GM18873 (cell line): Measurements from ENCODE around the gene TMTC1.
"Not testable (repeated sequence)": the region's sequence is repeated elsewhere in the genome, so short reads cannot be mapped to it uniquely, and the experiment has no call there.

Experiments
- ATAC-seq: cut with Tn5 transposase; IDR thresholded peaks from one replicate; pipeline ENCODE4 v1.9.1; 2021; ENCODE audit warnings: mild to moderate bottlenecking, moderate library complexity, moderate number of reproducible peaks; ENCODE audit not compliant: unreplicated experiment, low FRiP score

Gene TMTC1

DNA sequence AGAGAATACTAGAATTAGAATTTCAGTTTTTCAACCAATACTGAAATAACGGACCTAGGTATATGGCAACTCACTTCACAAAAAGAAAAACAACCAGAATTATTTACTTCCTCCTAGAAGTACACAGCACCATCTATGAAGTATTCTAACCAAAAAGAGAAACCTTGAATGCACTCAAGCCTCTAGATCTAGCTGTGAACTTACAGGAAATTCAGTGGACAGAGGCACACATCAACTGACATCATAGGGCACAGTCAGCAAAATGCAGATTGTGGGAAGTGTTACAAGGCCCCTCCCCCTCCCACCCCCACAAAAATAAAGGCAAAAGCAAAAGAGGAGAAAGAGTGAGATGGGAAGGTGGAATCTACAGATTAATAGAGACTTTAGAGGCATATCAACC is 102.4 kb downstream of the TMTC1 start:
- ATAC-seq = no peak

DNA sequence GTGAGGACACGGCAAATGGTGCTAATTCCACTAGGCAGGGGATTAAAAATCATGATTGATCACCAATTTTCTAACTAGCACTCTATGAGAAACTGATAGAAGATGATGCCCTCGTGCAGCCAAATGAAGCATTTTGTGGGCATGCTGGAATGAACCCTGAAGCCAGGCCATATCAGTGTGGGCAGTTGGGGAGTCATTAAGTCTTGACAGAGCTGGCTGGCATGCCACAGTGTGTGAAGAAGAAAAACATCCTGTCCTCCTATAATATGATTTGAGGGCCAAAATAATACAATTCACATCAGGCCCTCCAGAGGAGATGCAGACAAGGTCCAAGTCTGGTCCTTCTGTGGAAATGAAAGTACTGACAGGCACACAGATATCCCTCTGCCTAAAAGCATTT is 107.1 kb downstream of the TMTC1 start:
- ATAC-seq = no peak

DNA sequence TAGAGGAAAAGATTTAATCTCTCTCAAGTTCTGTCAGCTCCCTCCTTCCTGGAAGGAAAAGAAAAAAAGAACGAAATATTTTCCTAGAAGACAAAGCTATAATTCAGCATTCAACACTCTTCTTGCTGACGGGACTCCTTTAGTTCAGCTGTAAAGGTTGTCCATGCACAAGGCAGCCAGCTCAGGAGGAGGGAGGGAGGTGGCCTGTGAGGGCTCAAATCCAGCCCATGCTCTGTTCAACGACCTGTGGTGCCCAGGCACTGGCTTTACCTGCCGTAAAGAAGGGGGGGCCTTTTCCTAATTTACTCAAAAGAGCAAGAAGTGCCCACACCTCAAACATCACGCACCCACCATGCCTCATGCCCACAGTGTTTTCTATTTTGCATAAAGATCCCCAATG is 109.3 kb downstream of the TMTC1 start:
- ATAC-seq = no peak

DNA sequence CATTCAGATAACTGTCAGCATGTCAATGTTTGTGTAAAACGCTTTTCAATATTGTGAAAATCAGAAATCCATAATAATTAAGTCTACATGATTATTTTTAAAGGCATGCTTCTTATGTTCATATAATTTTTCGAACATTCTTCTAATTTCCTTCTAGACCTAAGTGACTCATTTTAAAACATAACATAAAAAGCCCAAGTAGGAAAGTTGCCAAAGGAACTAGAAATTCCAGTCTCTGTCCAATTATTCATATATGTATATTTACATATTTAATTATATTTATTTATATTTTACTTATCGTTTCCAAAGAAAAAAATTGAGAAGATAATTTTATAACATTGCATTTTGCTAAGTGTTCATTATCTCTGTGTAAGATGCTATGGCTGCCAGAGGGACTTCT is 110.4 kb downstream of the TMTC1 start:
- no peak for ATAC-seq

DNA sequence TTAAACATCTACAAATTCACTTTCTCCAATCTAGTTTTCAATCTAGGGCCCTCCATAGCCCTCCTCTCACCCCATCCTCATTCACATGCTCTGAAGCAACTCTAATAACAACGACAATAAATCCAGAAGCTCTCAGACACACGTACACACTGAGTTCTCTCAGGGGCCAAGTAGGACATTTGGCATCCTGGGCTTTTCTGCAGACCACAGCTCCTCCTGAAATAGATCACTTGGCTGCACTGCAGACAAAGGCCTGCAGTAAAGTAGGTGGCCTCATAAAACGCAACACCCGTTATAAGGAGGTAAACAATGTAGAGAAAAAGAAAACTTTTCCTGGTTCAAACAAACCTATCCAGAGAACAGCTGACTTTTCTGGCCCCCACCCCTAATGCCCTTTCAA is 111.2 kb downstream of the TMTC1 start:
- ATAC-seq = no peak

DNA sequence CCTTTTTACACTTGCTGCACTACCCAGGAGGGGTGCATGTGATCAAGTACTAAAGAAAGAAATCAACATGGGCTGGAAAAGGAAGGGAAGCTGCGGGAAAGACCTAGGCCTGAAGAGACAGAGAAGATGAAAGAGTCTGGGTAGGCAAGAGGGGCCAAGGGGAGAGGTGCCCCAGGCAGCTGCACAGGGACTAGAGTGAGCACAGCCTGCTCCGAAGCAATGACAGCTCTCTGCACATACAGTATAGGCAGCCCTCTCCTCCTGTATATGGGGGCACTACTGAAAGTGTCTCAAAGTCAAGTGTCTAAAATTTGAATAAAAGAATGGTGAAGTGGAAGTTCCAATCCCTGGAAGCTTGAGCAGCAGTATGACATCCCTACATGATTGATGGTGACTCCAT is 112.0 kb downstream of the TMTC1 start:
- ATAC-seq = no peak

DNA sequence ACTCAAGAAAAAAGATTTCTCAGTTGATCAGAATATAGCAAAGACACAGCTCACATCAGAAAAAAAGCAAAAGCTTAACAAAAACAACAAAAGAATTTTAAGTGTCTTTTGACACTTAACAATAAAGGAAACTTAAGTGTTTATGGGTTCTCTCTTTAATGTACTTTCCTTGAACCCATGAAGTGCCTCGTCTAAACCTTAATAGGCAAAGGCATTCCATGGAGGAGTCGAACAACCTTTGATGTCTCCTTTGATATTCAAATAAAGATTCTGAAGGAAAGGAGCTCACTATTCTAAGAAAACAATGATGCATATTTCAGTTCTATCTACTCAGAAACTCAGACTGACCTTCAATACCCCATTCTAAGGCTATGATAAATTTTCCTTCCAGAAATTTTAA is 116.7 kb downstream of the TMTC1 start:
- no peak for ATAC-seq

DNA sequence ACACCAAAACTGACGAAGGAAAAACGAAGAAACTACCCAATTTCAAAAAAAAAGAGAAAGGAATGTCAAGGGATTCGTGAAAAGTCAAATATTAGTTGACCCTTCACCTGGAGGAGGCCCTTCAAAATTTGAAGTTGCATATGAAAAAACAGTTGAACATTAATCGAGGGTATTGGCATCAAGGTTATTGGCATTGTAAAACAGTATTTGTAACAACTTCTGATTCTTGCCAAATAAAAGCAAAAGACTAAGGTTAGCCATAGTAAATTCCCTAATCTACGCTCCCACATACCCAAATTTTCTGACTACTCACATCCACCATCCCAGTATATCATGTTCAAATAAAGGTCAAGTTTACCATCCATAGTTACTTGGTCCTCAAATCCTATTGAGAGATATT is 118.6 kb downstream of the TMTC1 start:
- no peak for ATAC-seq

DNA sequence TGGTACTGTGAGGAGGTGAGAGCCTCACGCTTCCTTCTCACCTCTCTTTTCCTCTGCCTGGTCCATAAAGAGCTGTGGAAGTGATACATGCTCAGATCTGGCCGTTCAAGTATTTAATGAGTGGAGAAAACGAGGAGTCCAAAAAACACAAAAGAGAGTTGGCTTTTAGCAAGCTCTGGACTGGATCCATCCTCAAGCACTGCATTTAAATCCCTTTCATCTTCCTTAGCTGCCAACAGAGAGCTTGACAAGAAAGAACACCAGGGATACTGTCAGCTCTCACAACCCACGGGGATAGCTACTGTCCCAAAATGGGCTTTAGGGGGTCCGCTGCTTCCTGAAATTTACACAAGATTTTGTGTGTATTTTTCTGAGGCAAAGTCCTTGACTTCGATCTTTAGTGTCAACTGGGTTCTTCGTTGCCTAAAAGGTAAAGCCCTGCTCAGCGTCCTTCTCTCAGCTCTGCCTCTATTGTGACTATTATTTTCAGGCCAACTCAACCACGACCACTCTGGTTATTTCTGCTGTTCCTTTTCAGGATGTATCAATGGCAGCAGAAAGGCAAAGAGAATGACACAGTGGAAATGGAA is 120.9 kb downstream of the TMTC1 start:
- ATAC-seq = no peak

DNA sequence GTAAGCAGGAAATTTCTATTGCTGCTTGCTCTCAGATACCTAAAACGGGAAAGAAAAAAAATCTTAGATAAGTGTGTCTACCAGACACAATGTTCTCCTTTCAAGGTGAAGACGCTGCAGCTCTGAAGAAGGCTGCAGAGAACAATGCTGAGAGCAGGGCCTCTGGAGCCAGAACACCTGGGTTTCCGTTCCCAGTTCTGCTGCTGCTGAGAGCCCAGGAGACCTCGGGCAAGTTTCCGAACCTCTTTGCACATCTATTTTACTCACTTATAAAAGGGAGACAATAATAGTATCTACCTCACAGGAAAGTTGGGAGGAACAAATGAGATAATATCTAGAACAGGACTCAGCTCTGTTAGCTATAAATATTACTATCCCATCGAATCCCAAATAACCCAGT is 122.9 kb downstream of the TMTC1 start:
- ATAC-seq = no peak

DNA sequence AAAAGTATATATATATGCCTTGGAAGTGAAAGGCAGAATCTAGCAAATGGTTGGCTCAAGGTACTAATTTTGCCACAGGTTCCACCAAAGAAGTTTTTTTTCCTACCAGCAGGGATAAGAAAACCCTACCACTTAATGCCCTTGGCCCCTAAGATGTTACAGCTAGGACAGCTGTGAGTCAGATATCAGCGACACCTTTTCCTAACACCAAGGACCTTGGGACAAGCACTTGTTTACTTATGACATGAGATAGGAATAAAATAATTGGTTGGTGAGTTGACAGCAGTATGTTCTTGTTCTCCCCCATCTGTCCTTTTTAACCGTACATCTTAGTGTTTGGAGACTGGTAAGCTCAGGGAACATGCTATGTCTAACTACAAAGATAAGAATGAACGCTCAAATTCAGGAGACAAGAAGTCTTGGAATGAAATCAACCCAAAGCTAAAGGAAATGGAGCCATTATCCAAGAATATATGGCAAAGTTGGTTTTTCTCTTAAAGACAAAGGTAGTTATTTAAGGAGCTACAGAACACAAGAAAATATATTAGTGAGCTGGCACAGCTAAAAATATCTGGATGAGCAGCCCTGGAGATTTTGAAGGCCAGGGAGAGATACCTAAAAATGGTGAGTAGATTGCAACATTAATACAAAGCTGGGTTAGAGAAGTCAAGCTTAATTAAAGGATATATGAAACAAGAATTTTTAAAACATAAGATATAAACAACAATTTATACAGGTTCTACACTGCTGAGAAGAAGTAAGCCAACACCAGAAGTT is 126.8 kb downstream of the TMTC1 start:
- no peak for ATAC-seq

DNA sequence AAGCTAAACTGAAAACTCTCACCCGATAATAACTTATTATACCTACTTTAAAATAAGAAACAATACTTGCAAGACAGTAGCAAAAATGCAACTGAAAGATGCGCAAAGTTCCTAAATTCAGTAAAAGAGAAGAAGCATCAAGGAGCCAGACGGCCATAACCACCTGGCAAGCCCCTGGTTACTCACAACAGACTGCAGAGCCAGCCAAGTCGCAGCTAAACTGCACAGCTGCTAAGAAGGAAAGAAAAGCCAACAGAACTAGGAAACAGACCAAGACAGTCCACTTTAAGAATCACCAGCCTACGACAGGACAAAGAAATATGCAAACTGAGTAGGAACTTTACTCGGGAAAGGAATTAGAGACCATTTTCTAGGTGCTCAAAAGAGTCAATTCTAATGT is 127.9 kb downstream of the TMTC1 start:
- no peak for ATAC-seq

DNA sequence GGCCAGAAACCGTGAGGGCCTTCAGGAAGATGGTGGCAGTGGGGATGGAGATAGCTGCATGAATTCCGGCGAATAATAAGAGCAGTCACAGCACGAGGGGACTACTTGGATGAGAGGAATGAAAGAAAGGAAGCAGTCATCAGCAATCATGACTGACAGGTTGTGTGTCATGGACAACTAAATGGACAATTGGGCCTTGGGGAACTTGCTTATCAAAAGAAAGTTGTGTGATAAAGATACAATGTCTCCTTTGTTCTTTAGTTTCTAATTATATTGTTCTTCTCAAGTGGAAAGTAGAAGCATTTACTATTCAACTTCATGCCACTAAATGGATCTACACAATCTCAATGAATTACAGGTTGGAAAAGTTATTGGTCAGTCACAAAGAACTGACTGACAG is 130.5 kb downstream of the TMTC1 start:
- ATAC-seq = no peak

DNA sequence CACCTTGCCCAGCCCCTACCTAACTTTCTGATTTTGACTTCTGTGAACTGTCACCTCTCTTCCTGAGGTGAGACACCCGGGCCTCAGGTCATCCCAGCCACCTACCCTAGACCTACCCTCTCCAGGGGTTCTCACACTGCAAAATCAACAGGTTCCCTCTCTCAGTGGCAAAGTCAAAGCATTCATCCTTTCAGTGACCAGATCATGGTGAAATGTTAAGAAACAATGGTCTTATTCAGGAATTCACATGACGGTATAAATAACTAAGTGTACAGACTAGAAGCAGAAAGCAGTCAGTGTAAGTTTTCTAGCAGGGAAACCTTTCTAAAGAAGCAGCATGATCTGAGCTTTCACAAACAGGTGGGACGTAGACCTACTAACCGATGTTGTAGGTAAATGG is 133.4 kb downstream of the TMTC1 start:
- ATAC-seq = no peak

DNA sequence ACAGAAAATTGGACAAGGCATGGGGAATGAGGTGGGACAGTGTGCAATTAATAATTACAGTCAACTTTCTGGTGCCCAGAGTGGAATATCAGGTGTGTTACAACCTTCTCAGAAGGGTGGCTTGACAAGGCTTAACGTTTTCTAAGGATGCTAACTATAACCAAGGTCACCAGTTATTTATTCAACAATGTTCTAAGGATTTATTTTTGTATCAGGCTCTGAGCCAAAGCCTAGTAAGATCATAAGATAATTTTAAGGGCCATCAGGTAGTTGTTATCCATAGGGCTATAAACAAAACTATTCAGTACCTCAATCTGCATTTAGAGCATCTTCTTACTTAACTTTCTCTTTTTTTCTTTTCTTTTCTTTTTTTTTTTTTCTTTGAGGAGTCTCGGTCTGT is 134.0 kb downstream of the TMTC1 start:
- no peak for ATAC-seq

DNA sequence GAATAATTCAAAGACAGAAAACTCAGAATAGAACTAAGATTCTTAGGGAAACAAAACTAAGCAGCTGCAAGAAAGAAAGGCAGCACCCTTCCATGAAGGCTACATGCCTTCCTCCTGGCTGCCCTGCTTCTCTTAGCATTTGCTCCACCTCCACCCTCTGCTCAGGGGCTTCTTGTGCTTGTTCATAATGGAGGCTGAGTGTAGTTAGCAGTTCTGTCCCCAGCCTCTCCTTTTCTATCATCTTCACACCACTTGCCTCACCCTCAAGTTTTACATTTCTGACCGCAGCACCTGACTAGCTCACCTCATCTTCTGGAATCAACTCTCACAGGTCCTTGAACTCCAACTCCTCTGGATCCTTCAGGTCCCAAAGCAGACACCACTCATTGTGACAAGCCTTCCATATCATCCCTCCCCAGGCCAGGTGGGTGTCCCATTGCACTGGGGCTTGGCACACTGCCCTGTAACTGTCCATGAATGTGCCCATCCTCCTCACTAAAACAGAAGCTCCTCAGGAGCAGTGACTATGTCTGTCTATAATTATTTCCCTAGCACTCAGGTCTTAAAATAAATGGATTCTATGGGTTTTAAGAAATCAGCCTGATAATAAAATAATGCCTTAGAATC is 139.1 kb downstream of the TMTC1 start:
- no peak for ATAC-seq

DNA sequence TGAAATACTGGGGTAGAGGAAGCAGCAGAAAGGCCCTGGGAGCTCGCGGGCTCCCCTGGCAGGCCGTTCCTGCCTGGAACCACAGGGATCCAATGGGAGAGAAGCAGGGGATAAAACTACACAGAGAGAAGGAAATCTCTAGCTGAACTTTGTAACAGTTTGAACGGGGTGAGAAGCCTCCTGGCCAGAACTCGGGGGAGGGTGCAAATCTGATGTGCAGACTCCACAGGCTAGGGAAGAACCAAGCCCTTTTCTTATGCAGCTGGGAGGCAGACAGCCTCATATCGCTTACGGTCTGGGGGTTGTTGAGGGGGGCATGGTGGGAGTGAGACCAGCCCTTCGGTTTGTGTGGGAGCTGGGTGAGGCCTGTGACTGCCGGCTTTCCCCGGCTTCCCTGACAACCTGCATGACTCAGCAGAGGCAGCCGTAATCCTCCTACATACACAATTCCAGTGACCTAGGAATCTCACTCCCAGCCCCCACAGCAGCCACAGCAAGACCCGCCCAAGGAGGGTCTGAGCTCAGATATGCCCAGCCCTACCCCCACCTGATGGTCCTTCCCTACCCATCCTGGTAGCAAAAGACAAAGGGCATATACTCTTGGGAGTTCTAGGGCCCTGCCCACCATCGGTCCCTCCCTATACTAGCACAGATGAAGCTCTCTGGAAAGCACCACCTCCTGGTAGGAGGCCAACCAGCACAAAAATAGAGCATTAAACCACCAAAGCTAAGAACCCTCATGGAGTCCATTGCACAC is 143.0 kb downstream of the TMTC1 start:
- ATAC-seq = no peak

DNA sequence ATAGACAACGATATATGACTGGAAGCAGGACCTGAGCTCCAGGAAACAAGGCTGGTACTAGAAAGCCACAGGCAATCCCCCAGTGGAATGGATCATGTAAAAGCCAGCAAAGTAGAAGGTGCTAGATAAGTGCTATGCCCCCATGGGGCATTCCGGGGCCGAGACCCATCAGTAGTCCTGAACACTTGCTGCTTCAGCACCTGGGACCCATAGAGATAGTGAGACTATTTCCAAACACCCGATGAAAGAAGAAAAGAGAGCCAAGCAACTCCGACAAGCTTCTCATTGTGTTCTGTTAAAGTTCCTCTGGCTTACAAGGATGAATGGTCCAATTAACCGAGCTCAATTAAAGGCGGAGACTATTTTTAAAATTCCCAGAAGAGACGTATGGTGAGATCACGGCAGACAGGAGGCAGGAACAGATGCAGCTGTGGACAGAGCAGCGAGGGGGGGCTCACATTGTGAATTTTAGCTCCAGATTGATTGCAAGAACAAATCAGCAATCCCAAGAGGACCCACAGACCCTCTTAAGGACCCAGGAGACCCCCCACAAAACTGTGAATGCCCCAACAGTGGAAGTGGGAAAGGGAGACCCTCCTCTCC is 143.7 kb downstream of the TMTC1 start:
- ATAC-seq = no peak

DNA sequence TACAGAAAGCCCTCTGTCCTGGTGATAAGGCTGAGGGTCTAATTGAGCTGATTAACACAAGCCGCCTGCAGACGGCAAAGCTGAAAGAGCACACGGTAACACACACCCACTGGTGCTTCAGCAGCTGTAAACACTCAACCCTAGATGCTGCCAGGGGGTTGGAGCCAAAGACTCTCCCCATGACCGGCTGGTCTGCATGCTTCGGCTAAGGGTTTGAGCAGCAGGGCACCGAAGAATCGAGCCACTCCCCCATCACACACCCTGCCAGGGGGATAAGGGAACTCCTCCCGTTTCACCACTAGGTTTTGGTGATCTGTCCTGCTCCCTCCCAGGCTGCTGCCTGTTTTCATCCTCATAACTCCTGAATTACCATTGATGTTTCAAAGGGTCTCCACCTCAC is 145.2 kb downstream of the TMTC1 start:
- no peak for ATAC-seq

DNA sequence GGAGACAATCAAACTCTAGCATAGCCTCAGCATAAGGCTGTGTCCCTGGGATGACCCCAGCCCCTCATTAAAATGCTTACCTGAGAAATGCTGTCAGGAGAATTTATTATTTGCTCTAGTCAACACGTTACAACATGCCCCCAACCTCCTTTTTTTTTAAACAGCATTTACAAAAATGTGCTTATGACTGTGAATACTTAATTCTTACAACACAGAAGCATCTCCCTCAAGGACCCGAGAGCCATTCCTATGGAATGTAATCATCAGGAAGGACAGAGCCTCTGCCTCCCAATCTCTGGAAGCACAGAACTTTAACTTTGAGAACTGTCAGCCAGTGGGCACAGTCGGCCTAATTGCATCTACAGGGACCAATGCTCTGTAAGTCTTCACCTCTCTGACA is 149.7 kb downstream of the TMTC1 start:
- no peak for ATAC-seq

DNA sequence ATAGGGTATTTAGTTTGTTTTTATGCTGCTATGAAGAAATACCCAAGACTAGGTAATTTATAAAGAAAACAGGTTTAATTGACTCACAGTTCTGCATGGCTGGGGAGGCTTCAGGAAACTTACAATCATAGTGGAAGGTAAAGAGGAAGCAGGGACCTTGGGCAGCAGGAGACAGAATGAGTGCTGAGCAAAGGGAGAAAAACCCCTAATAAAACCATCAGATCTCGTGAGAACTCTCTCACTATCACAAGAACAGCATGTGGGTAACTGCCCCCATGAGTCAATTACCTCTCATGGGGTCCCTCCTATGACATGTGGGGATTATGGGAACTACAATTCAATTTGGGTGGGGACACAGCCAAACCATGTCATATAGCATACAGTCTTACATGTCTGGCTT is 153.6 kb downstream of the TMTC1 start:
- ATAC-seq = not testable (repeated sequence)
